Embryonic facial prominence (tissue), 1 donor: ENCODE data around the gene CNTN6.
"Not testable (repeated sequence)": the region's sequence is repeated elsewhere in the genome, so short reads cannot be mapped to it uniquely, and the experiment has no call there.

ENCODE experiments used
- DNase-seq: peaks from one replicate; pipeline ENCODE4 v3.0.0-alpha.2; 2016; ENCODE audit errors: extremely low spot score

The CNTN6 gene

DNA sequence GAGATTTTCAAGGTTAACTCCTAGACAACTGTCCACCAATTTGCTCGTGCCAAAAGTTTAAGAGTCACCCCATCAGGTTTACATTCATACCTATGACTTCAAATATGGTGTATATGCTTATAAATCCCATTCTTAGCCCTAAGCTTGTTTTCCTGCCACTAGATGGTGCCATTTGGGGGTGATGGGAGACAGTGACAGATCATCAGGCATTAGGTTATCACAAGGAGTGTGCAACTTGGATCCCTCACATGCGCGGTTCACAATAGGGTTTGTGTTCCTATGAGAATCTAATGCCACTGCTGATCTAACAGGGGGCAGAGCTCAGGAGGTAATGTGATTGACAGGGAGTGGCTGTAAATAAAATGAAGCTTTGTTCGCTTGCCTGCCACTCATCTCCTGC lies 182.7 kb downstream of the CNTN6 start:
- no peak for DNase-seq

DNA sequence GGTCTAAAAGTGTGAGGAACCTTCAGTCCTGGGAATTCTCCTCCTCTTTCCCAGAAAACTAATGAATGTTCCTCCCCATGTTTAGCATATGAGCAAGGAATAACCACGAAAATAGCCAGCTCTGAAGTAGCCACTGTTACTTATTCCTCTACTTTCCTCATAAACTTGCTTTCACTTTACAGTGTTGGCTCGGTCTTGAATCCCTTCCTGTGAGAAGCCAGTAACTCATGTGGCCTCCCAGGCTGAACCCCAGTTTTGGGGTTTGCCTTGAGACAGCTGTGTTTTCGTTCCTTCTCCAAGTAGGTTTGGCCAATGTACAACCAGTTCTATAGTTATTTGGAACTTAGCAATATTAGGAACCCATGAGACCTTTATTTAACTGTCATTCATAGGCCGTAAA lies 195.0 kb downstream of the CNTN6 start:
- no peak for DNase-seq

DNA sequence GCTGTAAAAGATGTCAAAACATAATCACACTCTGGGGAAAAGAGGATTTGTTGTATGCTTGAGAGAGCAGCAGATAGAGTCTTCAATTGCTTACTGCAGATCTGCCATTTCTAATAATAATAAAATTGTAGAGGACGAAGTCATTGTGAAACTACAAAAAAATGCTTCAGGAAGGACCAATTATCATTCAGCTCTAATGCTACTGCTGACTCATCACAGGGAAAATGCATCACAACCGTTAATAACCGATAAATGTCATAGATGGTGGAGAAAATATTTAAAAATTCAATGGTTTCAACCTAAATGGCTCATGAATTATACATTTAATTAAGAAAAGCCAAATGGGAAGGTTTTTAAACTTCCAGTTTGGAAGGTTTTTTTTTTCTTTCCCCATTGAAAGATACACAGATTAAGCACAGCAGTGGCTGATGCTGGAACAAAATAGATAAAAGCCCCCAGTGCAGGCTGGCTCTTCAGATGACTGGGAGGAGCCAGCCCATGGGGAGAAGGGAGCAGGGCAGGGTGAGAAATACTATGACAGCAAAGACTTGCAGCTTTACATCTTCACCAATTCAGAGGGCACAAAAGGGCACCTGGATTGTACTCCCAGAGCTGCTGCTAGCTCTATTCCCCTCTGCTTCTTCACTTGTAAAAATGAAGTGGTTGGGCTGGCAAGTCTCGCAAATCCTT lies 196.1 kb downstream of the CNTN6 start:
- no peak for DNase-seq

DNA sequence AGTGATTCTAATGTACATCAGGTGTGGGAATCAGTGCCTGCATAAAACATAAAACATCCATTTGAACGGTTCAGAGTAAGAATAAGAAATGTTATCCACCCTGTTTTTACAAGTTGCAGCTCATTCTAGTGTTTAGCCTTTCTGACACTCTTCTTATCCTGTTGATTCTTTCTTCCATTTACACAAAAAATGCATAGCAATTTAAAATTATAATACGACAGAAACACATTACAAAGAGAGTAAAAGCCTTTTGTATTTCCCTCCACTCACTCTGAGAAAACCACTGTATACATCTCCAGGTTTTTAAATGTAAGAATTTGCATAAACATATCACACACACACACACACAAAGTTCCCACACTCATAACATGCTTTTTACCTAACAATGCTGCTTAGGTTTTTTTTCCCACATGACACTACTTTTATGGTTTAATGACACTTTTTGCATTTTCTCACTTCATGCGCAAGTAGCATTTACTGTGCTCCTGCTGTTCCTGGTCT lies 199.8 kb downstream of the CNTN6 start:
- no peak for DNase-seq

DNA sequence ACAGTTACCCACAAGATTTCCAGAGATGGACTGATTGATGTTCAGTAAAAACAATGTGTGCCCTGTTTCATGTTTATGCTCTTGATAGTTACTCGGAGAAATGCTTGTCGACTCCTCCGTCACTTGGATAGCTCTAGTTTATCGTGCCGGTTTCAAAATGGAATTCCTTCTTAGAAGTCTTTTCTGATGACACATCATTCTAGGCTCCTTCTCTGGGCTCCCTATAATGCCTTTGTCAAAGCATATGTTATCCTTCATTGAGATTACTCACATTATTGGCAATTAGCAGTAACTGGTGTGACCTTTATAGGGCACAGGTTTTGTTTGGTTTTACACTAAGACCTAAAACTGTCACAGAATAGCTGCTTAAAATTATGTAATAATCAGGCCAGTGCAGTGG lies 201.8 kb downstream of the CNTN6 start:
- DNase-seq, result no peak

DNA sequence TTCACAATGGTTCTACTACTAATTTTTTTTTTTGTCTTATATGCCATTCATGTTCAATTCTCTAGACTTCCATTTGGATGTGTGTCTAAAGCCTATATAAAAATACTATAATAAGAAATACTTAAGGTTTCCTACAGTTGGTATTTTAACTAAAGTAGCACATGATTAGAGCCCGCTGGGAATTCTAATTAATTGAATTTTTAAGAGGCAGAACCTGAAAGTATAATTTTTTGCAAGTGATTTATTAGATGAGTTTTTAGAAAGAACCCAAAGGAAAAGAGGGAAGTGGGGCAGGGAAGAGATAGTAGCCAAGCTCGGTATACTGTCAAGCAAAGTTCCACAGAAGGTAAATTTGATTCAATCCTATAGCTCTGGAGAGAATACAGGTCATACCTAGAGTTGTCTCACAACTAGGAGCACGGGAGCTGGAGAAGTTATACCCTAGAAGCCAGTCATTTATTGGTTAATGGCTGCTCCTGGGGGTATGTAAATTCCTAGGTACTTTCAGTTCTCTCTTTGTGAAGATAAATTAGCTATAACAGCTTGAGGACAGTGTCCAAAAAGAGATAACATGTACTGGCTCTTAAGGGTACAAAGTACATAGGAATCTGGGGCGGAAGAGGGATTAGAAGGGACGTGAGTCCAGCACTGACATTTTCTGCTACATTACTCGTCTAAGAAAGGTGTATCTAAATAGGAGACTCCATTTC lies 225.6 kb downstream of the CNTN6 start:
- no peak for DNase-seq

DNA sequence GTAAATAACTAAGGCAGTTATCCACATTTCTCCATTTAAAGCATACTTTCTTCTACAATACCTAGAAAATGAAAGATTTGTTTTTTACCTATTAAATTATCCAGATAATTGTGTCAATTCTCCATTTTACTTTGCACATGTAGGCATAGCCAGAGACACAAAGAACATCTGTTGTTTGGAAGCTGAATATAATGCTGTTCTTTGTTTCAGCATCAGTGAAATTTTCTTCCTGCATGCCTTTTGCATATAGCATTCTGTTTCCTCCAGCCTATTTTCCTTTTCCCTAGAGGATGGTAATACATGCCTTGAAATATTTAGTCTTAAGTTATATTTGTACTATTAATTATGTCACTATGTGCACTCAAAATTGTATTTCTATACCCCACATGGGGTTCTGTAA lies 233.7 kb downstream of the CNTN6 start:
- no peak for DNase-seq

DNA sequence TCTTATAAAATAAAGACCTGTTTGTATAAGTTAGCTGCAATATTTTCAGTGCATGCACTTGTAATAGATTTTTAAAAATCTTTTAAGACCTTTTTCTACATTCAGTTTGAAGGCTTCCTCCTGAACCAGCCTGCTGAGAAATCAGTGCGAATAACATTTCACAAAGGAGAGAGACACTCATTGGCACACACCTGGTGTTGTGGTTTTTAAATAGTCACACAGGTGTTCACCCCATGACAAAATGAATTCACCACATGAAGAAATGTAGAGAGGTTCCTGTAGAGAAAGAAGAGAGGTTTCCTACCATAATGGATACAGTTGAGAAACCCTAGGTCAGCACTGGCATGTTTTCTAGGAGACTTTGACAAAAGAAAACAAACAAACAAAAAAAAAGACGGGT lies 237.3 kb downstream of the CNTN6 start:
- no peak for DNase-seq

DNA sequence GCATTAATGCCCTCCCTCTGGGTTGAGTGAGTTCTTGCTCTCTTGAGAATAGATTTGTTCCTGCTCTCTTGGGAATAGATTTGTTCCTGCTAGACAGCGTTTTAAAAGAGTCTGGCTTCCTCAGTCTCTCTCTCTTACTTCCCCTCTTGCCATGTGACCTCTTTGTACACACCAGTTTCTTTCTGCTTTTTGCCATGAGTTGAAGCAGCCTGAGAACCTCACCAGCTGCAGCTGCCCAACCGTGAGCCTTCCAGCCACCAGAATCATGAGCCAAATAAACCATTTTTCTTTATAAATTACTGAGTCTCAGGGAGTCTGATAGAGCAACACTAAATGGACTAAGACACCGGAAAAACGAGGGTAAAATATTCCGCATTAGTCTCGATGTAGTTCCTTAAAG lies 253.6 kb downstream of the CNTN6 start:
- DNase-seq, result no peak

DNA sequence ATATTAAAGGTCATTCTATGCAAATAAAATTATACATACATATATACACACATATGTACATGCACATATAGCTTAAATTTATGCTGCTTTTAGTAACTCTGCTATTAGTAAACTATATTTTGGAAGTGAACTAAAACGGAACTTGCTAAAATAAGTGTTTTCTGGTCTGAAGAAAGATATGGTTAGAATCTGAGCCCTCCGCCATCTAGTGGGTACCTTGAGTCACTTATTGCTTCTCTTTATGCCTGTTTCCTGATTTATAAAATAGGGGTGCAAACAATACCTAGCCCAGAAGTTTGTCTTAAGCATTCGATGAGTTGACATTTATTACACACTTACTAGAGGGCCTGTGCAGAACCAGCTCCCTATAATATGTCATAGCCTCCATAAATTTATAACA lies 255.7 kb downstream of the CNTN6 start:
- DNase-seq, result no peak

DNA sequence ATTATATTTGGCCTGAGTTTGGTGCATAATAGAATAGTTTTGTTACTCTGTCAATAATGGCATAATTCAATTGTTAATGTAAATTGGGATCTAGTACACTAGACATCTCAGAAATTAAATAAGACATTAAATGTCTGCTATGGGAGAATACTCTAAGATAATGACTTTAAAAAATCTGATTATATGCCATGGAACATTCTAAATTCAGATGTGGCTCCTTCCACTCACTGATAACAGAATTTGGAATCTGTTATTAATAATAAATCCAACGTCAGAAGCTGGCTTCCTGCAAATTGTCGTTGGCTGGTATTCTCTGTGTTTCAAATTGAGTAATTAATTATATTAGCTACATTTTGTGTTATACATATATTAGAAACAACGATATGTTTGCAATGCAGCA lies 258.1 kb downstream of the CNTN6 start:
- DNase-seq, result no peak

DNA sequence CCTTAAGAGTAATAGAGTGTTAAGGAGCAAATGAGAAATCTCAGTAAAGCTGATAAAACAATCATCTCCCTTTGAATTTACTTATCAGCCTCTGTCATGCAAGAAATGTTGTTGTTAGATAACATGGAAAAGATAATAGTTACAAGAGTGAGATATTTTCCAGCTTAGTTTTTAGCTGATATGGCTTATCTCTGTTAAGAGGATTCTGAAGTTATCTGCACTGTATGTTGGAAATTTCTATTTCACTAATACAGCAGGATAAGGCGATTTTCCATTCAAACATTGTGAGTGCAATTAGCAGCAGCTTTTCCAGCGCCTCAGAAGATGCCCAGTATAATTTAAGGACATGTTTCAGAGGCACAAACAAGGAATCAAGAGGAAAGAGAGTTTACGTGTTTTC lies 262.9 kb downstream of the CNTN6 start:
- no peak for DNase-seq

DNA sequence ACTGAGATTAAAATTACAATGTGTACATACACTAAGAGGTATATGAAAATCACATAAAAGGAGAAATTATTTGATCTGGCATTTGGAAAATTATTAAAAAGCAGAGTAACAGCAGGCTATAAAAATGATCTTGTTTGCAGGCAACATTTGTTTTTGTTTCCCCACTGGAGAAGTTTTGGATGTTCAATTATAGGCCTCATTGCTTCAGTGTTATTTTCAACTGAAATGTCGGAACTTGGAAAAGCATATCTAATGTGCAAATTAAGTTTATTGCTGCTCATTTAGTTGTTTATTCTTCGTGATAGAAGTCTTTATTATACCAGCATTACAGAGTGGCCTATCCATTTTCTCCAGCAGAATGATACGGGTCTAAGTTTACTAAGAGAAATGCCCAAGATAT lies 263.3 kb downstream of the CNTN6 start:
- no peak for DNase-seq

DNA sequence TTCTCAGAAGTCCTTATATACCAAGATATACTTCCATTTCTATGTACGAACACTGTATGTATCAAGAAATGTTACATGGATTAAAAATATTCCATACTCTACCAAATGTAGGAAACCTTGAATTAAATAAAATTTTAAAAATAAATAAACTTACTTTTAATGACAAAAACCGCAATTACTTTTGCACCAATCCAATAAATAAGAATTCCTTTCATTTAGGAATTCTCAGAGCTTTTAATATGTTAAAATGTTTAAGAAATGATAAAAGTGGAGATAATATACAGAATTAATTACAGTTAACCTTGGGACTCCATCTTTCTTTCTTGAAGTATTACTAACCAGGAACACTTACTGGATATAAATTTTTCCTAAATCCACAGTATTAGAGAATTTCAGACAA lies 272.7 kb downstream of the CNTN6 start:
- no peak for DNase-seq

DNA sequence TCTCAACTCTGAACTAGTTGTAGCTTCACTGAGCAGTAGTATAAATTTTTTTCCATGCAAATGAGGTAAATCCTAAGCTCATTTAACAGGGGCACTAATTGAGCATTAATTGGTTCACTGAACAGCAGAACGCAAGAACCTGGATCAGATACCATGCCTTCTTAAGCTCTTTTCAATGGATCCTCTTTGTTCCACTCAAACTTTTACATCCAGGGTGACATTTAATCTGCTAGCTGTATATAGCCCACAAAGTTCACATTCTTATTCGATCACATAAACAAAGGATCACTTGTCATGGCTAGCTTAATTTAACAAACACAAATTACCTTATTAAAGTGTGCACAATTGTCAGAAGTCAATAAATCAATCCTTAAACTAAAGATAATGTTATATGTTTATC lies 281.6 kb downstream of the CNTN6 start:
- DNase-seq, result no peak

DNA sequence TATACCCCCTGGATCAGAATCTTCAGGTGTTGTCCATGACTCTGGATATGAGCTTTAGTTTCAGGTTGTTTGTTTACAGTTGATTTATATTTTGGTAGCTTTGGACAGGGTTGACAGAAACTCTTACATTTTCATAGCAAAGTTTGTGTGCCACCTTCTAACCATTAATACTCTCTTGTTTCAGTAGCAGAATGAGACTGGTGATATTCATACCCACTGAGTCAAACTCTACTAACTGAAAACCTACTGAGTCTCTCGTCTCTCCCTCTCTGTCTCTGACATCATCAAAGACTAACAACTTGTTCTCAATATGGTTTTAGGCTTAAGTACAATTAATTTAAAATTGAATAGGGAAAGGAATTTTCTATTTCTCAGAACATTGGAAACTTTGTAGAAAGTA lies 282.3 kb downstream of the CNTN6 start:
- no peak for DNase-seq

DNA sequence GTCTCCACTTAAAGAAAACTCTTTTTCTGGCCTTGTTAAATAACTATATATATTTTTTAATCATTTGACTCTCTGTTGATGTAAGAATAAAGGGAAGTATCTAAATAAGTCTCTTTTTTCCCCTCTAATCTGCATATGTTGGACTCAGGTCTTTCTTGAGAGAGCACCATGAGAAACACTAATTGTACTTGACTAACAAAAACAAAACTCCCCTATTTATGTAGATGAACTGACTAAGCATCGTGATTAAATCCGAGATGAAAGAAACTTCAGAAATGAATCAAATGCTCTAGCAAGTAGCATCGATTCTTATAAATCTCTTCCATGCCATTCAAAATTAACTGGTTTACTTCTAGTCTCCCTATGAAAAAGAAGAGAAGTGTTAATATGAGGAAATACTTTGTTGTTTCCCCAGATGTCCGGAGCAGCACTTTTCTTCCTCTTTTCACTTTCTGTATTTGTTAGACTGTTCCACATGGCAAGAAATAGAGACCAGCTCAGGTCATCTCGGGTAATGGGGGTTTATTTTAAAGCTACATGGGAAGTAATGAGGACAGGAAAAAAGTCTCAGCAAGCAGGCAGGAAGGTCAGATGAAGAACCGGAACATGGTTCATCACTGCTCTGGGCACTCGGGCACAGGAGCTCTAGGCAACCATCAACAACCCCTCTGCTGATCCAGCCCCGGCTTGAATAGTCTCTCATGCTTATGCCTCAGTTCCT lies 288.3 kb downstream of the CNTN6 start:
- no peak for DNase-seq

DNA sequence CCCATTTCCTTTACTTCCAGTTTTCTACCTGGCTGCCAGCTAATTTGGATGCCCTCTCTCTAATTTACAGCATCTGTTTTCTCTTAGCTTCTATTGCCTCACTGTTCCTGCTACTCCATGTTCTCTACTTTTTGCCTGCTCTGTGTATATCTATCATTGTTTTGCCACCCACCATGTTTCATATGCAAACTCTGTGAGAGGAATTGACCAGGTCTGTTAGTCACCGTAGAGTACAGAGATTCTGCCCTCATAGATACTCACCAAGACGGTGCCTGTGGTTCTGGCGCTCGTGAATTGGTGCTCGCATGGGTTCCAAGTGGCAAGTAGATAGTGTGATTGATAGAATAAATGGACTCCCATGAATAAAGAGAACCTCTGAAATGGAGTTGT lies 288.8 kb downstream of the CNTN6 start:
- DNase-seq, result no peak

DNA sequence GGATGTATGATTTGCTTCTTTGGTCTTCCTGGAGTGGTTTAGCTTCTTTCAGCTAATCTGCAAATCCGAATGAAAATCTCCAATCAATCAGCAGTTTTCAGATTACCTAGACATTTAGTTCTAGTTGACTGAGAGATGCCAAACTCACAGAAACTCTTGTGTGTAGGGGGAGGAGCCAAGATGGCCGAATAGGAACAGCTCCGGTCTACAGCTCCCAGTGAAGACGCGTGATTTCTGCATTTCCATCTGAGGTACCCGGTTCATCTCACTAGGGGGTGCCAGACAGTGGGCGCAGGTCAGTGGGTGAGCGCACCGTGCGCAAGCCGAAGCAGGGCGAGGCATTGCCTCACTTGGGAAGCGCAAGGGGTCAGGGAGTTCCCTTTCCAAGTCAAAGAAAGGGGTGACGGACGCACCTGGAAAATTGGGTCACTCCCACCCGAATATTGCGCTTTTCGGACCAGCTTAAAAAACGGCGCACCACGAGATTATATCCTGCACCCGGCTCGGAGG lies 294.6 kb downstream of the CNTN6 start:
- not testable (repeated sequence) for DNase-seq

DNA sequence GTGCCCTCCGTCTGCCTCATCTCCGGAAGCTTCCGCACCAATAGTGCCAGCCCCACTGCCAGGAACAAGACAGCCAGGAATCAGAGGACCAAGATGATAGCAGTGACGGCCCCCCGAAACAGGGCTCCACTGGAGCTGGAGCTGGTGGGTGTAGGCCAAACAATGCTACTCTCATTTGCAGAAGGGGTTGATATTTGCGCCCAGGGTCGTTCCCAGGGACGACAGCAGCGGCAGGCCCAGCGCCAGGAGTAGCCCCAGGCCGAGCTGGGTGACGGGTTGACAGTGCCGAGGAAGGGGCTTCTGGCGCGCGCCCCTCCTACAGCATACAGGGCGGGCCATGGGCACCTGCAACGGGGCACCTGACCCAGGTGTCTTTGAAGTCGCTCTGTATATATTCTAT lies 301.4 kb downstream of the CNTN6 start:
- DNase-seq, result no peak

DNA sequence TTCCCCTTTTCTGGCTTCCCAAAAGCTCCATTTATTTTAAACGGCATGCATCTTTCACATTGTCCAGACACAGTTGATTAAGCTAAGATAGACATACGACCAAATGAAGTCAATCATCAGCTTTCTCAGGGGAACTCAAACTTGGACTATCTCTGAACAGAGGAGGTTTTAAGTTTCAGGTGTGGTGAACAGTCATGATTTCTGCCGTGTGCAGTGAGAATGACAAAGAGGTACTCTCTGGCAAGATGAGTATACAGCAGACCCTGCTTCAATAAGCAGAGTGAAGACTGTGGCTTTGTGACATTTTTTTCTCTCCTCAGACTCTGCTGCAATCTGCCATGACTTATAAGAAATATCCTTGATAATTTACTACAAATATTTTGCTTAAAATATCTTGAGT lies 307.7 kb downstream of the CNTN6 start:
- no peak for DNase-seq

DNA sequence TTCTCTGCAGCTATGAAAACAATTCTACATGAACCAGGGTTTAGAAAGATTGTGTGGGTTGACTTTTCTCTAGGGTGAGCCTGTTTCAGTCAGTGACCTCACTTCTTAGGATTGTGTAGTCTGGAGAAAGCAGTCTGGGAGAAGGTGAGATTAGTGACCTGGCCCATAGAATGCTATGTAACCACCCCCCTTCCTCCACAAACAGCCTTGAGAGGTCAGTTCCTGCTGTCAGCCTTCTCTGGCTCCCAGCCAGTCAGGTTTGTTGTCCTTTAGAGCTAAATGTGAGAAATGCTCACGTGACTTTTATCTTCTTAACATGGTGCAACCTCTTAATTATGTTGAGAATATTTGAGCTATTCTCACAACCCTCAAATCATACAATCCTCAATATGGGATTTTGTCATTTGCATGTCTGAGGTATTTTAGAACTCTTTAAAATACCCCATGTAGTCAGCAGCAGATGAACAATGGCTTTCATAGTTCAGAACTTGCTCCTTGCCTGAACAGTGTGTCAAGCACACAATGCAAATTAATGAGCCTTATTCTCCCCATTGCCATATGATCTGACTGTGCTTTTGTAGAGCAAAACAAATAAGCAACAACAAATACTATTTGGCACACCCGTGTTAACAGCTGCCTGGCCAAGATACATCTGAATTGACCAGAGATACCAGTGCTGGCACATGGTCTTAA lies 311.6 kb downstream of the CNTN6 start:
- no peak for DNase-seq
